HG03521 (cell line): ENCODE results near the gene RANBP1.

Source experiments
- ATAC-seq: cut with Tn5 transposase; IDR thresholded peaks from one replicate; pipeline ENCODE4 v1.9.1; 2021; ENCODE audit warnings: mild to moderate bottlenecking, moderate library complexity; ENCODE audit not compliant: unreplicated experiment

The RANBP1 gene

GRCh38 chr22:20087319-20088262 is 28.3 kb upstream of the RANBP1 start:
- ATAC-seq, result no peak

GRCh38 chr22:20088263-20088648 is 27.6 kb upstream of the RANBP1 start:
- no peak for ATAC-seq

- no peak for ATAC-seq
Measured at GRCh38 chr22:20089226-20089976, 26.5 kb upstream of the RANBP1 start.

- no peak for ATAC-seq
Measured at GRCh38 chr22:20089977-20090729, 25.8 kb upstream of the RANBP1 start.

- no peak for ATAC-seq
Measured at GRCh38 chr22:20090730-20091240, 25.1 kb upstream of the RANBP1 start.

GRCh38 chr22:20091690-20092476 is 24.0 kb upstream of the RANBP1 start:
- ATAC-seq, result no peak

- no peak for ATAC-seq
Measured at GRCh38 chr22:20092477-20092854, 23.4 kb upstream of the RANBP1 start.

GRCh38 chr22:20093418-20094196 is 22.3 kb upstream of the RANBP1 start:
- no peak for ATAC-seq

GRCh38 chr22:20094197-20094807 is 21.6 kb upstream of the RANBP1 start:
- ATAC-seq, result no peak

- ATAC-seq, result no peak
Measured at GRCh38 chr22:20095521-20095920, 20.4 kb upstream of the RANBP1 start.

- no peak for ATAC-seq
Measured at GRCh38 chr22:20096574-20097420, 19.1 kb upstream of the RANBP1 start.

GRCh38 chr22:20099099-20099711 is 16.7 kb upstream of the RANBP1 start:
- ATAC-seq, result no peak

- no peak for ATAC-seq
Measured at GRCh38 chr22:20101638-20102037, 14.3 kb upstream of the RANBP1 start.

- ATAC-seq, result no peak
Measured at GRCh38 chr22:20102203-20102780, 13.6 kb upstream of the RANBP1 start.

- ATAC-seq, result no peak
Measured at GRCh38 chr22:20105456-20106204, 10.3 kb upstream of the RANBP1 start.

- no peak for ATAC-seq
Measured at GRCh38 chr22:20106205-20106848, 9.6 kb upstream of the RANBP1 start.
